Stimulated activated CD8-positive, alpha-beta memory T cell treated with anti-CD3 and anti-CD28 coated beads, Interleukin-15, amount 100 ng/mL, for 24 hours (primary cell): Measurements from ENCODE around the gene CACNG1.

Experiments used
- DNase-seq: peaks from one replicate; pipeline ENCODE4 v3.0.0-alpha.2; 2020; ENCODE audit warnings: low read depth

CACNG1 gene

GRCh38 chr17:67051837-67052236 lies 7.5 kb downstream of the CACNG1 start:
- DNase-seq, result no peak

- no peak for DNase-seq
These were observed 8.5 kb downstream of the CACNG1 start for GRCh38 chr17:67052720-67053437.

GRCh38 chr17:67053438-67054000 lies 9.2 kb downstream of the CACNG1 start:
- no peak for DNase-seq

- no peak for DNase-seq
These were observed 9.7 kb downstream of the CACNG1 start for GRCh38 chr17:67054011-67054591.

- no peak for DNase-seq
These were observed 10.3 kb downstream of the CACNG1 start for GRCh38 chr17:67054608-67055007.

- no peak for DNase-seq
These were observed 10.7 kb downstream of the CACNG1 start for GRCh38 chr17:67055041-67055443.

GRCh38 chr17:67055811-67056745 lies 11.7 kb downstream of the CACNG1 start:
- DNase-seq, result no peak

- no peak for DNase-seq
These were observed 12.6 kb downstream of the CACNG1 start for GRCh38 chr17:67056746-67057490.

GRCh38 chr17:67058036-67058435 lies 13.7 kb downstream of the CACNG1 start:
- DNase-seq, result no peak

- no peak for DNase-seq
These were observed 15.0 kb downstream of the CACNG1 start for GRCh38 chr17:67059372-67059771.

GRCh38 chr17:67063141-67063540 lies 18.8 kb downstream of the CACNG1 start:
- no peak for DNase-seq

GRCh38 chr17:67066717-67067116 lies 22.4 kb downstream of the CACNG1 start:
- DNase-seq, result no peak

GRCh38 chr17:67067571-67068482 lies 23.5 kb downstream of the CACNG1 start:
- no peak for DNase-seq

- no peak for DNase-seq
These were observed 24.6 kb downstream of the CACNG1 start for GRCh38 chr17:67068999-67069398.

- no peak for DNase-seq
These were observed 25.3 kb downstream of the CACNG1 start for GRCh38 chr17:67069603-67070136.

GRCh38 chr17:67071595-67071994 lies 27.2 kb downstream of the CACNG1 start:
- DNase-seq, result no peak

- no peak for DNase-seq
These were observed 28.5 kb downstream of the CACNG1 start for GRCh38 chr17:67072885-67073284.

- DNase-seq, result no peak
These were observed 30.4 kb downstream of the CACNG1 start for GRCh38 chr17:67074781-67075180.

- DNase-seq, result no peak
These were observed 31.9 kb downstream of the CACNG1 start for GRCh38 chr17:67076290-67076689.

GRCh38 chr17:67078292-67078691 lies 33.9 kb downstream of the CACNG1 start:
- no peak for DNase-seq
